HT-29 (cell line): Measurements from ENCODE around the gene ACOT9. TPM values are rescaled to one million over a fixed set of nuclear protein-coding genes. Genes with fewer than 3 reads are reported as not detected.
"Not testable (repeated sequence)": the region's sequence is repeated elsewhere in the genome, so short reads cannot be mapped to it uniquely, and the experiment has no call there.

Experiments
- DNase-seq: peaks from one replicate; pipeline ENCODE4 v3.0.0-alpha.2; 2015; ENCODE audit warnings: low spot score
- total RNA-seq: library from RNA; depleted of rRNA; stranded (reverse); fragments of >200 nt; shearing (Covaris generic); gene quantifications from 2 replicates; pipeline ENCODE4 v1.2.3, GENCODE V29; 2014

ACOT9 gene
- total RNA-seq, 1 experiment from 2014 or later, result 6.7 TPM

DNA sequence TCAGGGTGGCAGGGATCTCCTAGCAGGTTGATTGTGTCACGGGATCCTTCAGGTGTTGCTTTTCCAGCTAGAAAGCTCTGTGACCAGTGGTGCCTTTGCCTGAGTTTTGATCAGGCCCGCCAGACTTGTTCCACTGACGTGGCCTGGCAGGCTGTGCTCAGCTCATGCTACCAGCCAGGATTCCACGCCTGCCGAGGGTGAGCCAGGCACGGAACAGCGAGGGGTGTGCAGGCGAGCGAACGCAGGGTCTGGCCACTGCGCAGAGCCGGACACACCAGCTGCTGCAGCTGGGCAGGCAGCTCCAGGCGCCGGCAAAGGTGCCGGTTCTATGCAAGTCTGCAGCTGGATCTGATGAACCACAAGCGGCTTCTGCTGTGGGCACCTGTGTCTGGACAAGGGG lies 22.8 kb upstream of the ACOT9 start:
- DNase-seq, result no peak

DNA sequence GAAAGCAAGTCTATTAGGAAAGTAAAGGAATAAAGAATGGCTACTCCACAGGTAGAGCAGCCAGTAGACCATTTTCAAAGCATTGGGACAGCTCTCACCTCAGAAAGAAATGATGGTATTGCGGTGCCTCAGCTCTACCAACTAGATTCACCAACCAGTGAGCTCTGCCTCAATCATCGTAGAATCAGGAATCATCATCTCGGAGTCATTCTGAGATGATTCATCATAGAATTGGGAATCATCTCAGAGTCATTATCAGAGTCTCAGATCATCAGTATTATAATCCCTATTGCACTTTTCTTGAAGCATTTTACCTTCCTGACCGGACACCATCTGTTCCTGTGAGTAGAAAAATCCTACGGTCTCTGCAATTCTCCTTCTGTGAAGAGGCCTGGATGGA lies 22.4 kb upstream of the ACOT9 start:
- no peak for DNase-seq

DNA sequence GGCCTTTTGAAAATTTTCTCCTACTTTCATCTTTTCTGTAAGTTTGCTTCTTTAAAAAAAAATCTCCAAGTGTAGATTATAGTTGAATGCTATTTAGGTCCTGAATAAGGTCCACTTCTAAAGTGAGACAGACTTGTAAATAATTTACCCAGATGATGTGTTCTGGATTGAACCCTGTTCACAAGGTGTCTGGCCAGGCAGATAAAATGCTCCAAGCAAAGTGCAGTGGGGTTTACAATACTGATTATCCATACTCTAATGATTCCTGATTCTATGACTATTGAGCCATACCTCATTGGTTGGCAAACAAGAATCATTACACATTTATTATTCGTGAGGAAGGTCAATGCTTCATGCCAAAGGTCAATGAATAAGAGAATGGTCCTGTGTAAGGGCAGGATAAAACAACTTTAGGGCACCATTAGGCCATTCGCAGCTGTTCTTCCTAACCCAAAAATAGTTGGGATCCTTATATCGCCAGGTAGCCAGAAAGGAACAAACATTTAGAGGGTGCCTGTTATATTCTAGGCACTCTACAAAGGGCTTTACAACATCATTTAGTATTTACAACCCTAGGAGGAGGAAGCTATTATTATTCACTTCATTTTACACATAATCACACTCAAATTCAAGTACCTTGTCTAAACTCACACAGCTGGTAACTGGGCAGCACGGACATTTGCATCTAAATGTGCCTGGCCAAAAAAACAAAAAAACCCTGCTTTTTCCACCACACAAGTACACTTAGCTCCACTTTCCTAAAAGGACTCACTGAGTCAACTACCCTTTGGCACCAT lies 21.3 kb upstream of the ACOT9 start:
- DNase-seq, result no peak

DNA sequence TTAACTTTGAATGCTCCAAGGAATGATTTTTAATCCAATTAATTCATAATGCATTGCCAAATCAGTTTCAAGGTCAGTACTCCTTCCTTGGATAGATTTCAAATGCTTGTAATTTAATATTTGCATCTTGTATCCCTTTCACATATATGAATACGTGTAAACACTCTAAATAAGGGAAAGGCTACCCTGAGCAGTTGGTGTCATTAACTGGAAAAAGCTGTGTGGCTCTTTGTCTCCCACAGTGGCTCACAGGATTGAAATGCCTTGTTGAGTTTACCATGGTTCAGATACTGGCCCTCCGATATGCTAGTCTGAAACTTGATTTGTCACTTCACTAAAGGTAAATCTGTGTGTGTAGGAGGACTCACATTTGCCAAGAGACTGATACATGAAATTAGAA lies 16.7 kb upstream of the ACOT9 start:
- DNase-seq, result no peak

DNA sequence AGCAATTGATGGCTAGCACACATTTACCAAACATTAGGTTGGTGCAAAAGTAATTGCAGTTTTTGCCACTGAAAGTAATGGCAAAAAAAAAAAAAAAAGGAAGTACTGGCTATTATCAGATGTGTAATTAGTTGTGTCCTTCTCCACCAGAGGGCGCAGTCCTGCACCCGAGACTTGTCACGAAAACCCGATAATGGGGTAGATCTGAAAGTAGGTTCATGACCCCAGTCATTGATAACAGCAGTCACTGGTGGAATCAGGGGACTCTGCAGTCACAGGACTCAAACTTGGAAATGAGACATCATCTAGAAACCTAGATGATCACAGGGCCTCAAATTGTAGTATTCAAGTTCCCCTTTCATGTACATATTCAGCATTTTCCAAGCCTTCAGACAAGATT lies 13.1 kb upstream of the ACOT9 start:
- peak; percentile 70 for DNase-seq

DNA sequence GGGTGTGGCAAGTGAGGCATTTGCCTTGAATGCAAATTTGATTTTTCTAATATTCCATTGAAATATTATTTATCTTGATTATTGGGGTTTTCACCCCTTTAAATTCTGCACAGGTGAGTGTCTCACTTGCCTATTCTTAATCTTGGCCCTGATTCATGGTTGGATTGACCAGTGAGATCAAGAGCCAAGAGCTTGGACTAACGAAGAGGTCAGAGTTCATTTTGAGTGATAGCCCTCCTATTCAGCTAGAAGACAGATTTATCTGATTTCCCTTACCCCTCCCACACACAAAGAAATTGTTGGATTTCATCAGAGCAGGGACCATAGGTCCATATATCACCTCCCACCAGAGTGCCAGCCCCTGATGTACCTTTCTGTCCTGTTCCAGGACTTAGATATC lies 11.6 kb upstream of the ACOT9 start:
- DNase-seq, result no peak

DNA sequence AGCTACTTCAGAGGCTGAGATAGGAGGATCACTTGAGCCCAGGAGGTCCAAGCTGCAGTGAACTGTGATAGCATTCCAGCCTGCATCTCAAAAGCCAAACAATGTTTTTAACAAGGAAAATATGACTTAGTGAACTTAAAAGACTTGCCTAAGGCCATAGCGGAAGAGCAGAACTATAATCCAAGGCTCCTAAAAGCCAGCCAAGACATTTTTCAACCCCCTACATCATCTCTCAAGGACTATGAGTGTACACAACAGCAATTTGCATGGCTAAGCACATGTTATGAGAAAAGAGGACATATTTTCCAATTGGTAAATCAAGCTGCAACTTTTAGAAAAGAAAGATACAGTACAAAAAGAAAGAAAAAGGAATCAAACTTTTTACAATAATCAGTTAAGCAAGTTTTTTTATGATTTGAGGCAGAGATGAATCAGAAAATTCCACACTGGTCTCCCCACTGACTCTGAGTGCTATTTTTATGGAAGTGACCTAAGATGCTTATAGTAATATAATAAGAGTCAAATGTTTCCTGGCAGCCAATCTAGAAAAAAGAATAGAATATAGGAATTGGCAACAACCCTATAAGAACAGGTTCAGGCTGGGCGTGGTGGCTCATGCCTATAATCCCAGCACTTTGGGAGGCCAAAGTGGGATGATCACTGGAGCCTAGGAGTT lies 9.8 kb upstream of the ACOT9 start:
- DNase-seq, result no peak

DNA sequence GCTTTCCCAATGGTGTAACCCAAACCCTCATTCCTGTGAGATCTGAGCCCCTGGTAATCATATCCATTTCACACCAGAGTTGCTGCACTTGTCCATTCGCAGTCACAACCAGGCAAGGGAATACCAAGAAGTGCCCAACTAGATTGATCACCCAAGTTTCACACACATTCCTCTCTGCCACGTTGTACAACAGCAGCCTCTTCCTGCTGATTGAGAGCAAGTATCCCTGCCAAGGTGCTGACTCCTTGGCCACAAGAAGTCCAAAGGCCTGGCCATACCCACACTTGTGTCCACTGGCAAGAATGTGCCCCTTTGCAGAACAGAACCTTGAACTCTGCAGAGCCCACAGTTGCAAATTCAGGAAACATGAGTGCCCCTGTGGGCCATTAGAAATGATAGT lies 6.5 kb upstream of the ACOT9 start:
- DNase-seq, result no peak

DNA sequence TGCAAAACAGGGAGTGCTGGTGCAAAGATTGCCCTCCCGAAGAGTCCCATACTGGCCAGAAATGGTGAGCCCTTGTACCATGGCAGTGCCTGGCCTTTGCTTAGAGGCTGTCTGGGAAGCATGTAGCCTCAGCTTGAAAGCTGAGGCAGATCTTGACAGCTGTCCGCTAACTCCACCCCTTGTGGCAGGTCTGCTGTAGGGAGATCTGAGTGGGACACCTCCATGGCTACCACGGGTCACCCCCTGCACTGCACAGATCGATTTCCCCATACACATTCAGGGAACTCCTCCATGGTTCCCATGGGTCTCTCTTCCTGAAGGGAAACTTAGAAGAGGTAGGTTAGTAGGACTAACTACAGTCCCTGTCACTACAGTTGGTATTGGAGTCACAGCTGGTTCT lies 6.1 kb upstream of the ACOT9 start:
- no peak for DNase-seq

DNA sequence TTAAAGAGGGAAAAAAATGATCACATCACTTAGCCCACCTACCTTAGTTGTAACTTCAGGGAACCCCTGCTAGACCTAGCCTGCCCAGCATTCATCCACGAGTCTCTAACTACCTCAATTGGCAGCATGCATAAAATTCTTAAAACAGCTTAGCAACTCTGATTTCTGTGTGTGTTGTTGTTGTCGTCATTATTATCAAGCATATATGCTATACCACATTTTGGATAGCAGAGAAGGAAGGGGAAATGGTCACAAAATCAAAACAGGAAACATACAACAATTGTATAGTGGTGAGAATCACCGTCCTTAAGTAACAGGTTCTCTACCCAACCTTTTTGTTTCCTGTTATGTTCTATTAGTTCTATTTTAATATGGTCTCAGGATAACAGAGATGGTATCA lies 2.7 kb upstream of the ACOT9 start:
- DNase-seq, result no peak

DNA sequence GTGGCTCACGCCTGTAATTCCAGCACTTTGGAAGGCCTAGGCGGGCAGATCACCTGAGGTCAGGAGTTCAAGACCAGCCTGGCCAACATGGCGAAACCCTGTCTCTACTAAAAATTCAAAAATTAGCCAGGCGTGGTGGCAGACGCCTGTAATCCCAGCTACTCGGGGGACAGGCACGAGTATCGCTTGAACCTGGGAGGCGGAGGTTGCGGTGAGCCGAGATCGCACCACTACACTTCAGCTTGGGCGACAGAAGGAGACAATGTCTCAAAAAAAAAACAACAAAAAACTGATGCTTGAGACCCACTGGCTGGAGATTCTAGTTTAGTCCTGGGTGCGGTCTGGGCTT lies 521 bp upstream of the ACOT9 start:
- DNase-seq, result not testable (repeated sequence)

DNA sequence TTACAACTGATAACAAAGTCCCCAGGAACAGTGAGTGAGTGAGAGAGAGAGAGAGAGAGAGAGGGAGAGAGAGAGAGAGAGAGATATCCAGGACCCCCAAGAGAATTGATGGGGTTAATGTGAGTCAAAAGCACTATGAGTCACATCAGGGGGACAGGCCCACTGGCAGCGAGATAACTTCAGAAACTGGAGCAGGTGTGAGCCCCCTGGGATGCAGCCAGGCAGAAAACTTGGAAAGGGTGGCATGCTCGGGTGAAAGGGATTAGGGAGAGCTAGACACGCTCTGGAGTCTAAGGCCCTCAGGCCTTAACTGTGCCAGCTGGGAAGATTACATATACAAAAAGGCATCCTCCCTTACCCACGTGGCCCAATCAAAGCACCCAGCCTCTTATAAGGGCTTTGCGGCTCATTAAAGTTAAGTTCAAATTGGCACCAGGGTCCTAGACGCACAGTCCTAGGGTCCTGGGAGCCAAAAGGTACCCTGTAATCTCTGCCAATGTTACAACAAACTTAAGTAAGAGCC lies 841 bp downstream of the ACOT9 start:
- DNase-seq, result no peak

DNA sequence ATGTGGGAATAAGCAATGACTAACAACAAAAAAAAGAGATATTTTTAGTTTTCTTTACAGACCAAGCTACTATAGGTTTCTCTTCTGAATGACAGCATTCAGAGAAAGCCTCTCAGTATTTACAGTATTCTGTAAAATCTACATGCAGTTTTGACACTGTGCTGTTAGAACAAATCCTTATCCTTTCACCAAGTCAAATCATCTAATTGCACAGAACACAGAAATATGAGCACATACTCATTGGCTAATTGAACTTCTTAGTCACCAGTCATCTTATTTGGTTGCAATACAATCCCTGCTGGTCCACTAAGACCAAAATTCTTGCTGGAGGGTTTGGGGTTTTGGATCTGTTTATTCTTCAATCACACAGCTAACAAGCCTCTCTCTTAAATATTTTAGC lies 5.7 kb downstream of the ACOT9 start:
- DNase-seq, result no peak

DNA sequence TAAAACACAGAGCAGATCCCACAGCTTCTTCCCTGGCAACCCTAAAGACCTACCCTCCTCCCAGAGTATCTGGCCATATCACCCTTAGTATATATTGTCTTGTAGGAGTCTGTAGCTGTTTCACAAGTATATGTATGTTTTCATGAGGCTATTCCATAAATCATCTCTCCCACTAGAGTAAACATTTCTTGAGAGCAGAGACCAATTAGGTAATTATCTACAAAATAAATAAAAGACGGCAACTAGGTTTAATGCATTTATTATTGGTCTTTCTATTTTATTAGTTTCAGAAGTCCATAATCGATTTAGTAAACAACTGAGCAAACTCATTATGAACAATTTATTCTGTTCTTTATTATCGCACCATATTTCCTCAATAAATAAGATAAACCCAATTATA lies 7.0 kb downstream of the ACOT9 start:
- no peak for DNase-seq

DNA sequence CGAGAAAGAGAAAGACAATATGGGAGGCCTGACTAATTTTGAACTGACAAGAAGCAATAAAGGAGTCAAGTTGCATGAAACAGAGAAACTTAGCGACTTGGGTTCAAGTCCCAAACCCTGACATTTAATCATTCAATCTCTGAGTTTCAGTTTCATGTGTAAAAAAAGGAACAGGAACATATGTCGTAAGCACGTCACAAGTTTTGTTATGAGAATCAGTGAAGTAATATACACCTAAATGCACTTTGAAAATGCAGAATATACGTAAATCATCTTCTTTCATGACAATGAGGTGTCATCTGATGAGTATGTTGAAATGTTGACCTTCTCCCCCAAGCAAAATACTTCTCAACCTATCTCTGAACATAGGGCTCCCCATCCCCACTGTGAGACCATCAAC lies 10.4 kb downstream of the ACOT9 start:
- no peak for DNase-seq

DNA sequence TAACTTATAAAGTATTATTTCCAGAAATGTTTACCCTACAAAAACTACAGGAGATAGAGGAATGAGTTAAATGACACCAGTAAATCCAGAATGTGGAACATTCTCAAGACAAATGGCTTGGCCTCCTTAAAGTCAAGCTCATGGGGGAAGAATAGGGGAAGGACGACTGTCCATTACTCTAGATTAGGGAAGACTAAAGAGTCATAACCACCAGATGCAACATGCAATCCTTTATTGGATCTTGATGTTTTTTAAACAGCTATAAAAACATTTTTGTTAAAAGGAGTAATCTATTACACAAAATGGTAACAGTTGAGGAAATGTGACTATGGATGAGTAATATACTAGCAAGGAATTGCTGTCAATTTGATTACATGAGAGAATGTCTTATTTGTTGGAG lies 11.1 kb downstream of the ACOT9 start:
- DNase-seq, result no peak

DNA sequence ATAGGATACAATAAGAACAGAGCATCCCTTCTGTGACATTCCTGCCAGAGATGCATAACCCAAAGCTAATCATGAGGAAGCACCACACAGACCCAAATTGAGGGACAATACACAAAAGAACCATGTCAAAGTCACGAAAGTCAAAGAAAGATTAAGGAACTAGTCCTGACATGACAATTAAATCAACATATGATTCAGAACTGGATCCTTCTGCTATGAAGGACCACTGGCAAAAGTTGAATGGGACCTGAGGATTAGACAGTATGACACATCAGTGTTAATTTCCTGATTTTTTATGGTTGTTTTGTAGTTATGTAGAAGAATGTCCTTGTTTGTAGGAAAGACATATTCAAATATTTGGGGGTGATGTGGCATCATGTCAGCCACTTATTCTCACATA lies 13.9 kb downstream of the ACOT9 start:
- DNase-seq, result no peak

DNA sequence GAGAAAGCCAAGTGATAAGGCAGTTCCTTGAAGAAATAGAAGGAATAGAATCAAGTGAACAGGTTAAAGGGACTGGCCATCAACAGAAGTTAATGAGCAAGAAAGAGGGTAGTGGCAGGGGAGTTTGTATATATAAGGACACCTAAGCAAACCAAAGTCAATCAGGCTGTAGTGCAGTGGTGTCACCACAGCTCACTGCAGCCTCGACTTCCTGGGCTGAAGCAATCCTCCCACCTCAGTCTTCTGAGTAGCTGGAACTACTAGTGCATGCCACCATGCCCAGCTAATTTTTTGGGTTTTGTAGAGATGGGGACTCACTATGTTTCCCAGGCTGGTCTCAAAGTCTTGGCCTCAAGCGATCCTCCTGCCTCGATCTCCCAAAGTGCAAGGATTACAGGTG lies 15.9 kb downstream of the ACOT9 start:
- no peak for DNase-seq

DNA sequence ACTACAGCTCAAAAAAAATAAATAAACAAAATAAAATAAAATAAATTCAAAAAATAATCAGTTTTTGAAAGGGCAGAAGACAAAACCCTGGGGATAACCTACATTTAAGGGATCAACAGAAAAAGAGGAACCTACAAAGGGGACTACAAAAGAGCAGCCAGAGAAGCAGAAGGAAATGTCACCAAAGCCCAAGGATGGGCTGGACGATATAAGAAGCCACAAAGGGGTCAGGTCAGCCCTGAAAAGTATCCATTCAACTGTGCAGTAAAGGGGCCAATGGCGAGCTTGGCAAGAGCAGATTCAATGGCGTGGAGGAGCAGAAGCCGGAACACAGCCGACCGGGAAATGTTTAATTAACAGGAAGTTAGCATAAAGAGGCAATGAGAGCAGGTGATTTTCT lies 16.9 kb downstream of the ACOT9 start:
- no peak for DNase-seq

DNA sequence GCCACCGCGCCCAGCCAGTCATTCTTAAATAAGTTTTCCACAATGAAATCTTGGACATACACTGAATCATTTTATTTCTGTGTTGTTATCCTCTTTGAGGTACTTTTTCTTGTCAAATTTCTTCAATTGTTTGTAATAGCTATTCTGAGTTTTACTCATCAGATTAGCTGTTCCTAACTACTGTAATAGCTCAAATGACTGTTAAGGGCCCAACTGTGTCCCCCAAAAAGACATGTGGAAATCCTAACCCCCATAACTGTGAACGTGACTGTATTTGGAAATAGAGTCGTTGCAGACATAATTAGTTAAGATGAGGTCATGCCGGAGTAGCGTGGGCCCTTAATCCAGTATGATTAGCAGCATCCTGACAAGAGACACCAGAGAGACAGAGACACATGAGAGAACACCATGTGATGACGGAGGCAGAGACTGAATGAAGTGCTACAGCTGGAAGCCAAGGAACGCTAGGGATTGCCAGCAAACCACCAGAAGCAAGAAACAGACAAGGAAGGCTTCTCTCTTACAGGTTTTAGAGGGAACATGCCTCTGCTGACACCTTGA lies 22.9 kb downstream of the ACOT9 start:
- no peak for DNase-seq

DNA sequence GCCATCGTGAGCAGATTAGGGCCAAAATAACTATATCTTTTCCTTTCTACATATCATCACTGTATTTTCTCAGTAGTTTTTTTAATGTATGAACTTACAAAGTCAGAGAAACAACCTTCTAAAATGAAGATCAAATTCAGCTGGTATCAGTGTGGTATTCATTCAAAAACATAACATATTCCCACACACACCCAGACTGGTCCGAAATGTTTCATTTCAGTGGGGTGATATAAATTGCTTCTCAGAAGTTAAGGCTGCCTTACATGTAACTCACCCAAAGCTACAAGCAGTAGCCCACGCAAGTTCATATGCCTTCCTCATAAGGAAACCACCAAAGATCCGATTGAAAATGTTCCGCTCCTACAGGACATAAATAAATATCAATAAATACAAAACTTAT lies 37.8 kb downstream of the ACOT9 start:
- DNase-seq, result no peak

DNA sequence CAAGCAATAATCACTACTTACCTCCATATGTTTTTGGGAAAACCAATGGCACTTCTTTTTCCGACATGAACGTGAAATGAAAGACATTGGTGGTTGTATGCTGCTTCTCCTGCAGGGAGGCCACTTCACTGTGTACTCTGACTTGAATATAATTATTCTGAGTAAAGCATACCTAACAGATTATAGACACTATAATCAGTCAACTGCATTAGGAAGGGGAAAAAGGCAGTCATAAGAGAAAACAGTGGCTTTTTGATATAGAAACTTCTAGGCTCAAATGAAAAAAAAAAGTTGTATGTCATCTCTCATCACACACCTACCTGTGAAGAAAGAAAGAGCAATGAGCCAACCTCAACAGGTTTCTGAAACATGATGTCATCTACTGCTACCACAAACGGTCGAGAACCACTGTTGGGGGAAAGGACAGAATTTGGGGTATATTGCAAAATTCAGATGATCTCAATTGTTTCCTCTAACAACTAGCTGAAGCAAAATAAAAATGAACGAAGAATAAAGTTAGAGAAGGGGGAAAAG lies 38.3 kb downstream of the ACOT9 start:
- no peak for DNase-seq
